Esophagus muscularis mucosa (tissue), 4 donors: ENCODE data around the gene CYBA. TPM values are rescaled to one million over a fixed set of nuclear protein-coding genes. Genes with fewer than 3 reads are reported as not detected.
"Not testable (repeated sequence)": the region's sequence is repeated elsewhere in the genome, so short reads cannot be mapped to it uniquely, and the experiment has no call there.

ENCODE experiments used
- DNase-seq: peaks from one replicate; pipeline ENCODE4 v3.0.0-alpha.2; 2017; ENCODE audit errors: extremely low spot score
- H3K27ac ChIP-seq, 4 donors: fragments of 200-600 bp; sonication (generic); replicated peaks in 1 of 4; 1 replicate in 3 of 4; 2 replicates in 1 of 4; pipeline ENCODE4 v1.5.1; 2016 to 2019; ENCODE audit warnings: mild to moderate bottlenecking in 1 of 4
- H3K27me3 ChIP-seq, 4 donors: fragments of 200-600 bp; sonication (generic); one replicate each; pipeline versions ENCODE4 v1.5.1 to v1.6.0; 2016 to 2019
- H3K36me3 ChIP-seq, 4 donors: fragments of 200-600 bp; sonication (generic); one replicate each; pipeline ENCODE4 v1.5.1; 2016 to 2019
- H3K4me1 ChIP-seq, 4 donors: fragments of 200-600 bp; sonication (generic); one replicate each; pipeline ENCODE4 v1.5.1; 2016 to 2019
- H3K4me3 ChIP-seq, 4 donors: fragments of 200-600 bp; sonication (generic); 1 replicate in 2 of 4; 2 replicates in 2 of 4; pipeline ENCODE4 v1.5.1; 2016 to 2019; ENCODE audit warnings: mild to moderate bottlenecking in 4 of 4, moderate library complexity in 1 of 4
- H3K9me3 ChIP-seq, 4 donors: fragments of 200-600 bp; sonication (generic); 1 replicate in 3 of 4; 2 replicates in 1 of 4; pipeline ENCODE4 v1.5.1; 2016 to 2019
- CTCF ChIP-seq, 3 experiments: fragments of 200-600 bp in 2 of 3; fragments of 450-650 bp in 1 of 3; sonication (generic) in 2 of 3; IDR thresholded peaks; one replicate each; pipeline ENCODE4 v1.5.1; 2017 to 2019; ENCODE audit warnings: antibody characterized with exemption in 3 of 3, mild to moderate bottlenecking in 2 of 3, moderate library complexity in 1 of 3
- EP300 ChIP-seq: sonication (generic); formaldehyde crosslinking; IDR thresholded peaks from one replicate; pipeline ENCODE4 v1.6.1; 2017; ENCODE audit warnings: antibody characterized with exemption
- POLR2A ChIP-seq: fragments of 450-650 bp; IDR thresholded peaks from one replicate; pipeline ENCODE4 v1.6.1; 2017; ENCODE audit warnings: antibody characterized with exemption, moderate library complexity, mild to moderate bottlenecking, low read depth
- POLR2AphosphoS5 ChIP-seq, 2 donors: sonication (generic); formaldehyde crosslinking; IDR thresholded peaks; one replicate each; pipeline ENCODE4 v1.6.1; 2017; ENCODE audit warnings: antibody characterized with exemption in 2 of 2
- WGBS: methylation state at CpG from one replicate; pipeline ENCODE4 v1.1.5; 2018; 5-methylcytosine and 5-hydroxymethylcytosine counted together
- intact Hi-C: fragments of 100-400 bp; cut with DNase I; formaldehyde crosslinking; loops from one replicate; pipeline ENCODE4 v1.15.1; 2023
- total RNA-seq, 4 donors: library from RNA; depleted of rRNA; stranded (reverse); fragments of >200 nt; gene quantifications; one replicate each; pipeline versions ENCODE4 v1.1.0 to v1.2.1, GENCODE V29; 2016

Gene CYBA
- total RNA-seq, 4 donors from 2014 or later, result 46.5 to 156 (median 99.2) TPM

GRCh38 chr16:88671806-88672205 lies 21.0 kb upstream of the CYBA start:
- Histone ChIP-seq H3K4me3 (no peak overlapping the region), H3K27ac (no peak overlapping the region), H3K9me3 (no peaks in the 10 kb centered on the region), H3K27me3 (no peaks in the 10 kb centered on the region), H3K36me3 (peaks cover 0 to 11% (median 4%) of the 10 kb centered on the region in 4 donors), H3K4me1 (peaks cover 0 to 26% (median 0%) of the 10 kb centered on the region in 4 donors)
- 85% methylated on average over 3 of the region's 23 CpGs for WGBS
- intact Hi-C loops, result no loop called here
- DNase-seq, result no peak
- no peak for TF ChIP-seq EP300
- no peak for TF ChIP-seq POLR2AphosphoS5 (IDR thresholded peaks at IDR 0.05)
- TF ChIP-seq POLR2A, result no peak
- no peak for TF ChIP-seq CTCF (IDR thresholded peaks at IDR 0.05)

GRCh38 chr16:88669980-88670379 lies 19.1 kb upstream of the CYBA start:
- H3K9me3 ChIP-seq, result no peaks in the 10 kb centered on the region
- no peaks in the 10 kb centered on the region for H3K27me3 ChIP-seq
- 85% methylated on average over 9 of the region's 10 CpGs for WGBS
- no peak overlapping the region for H3K4me3 ChIP-seq
- H3K27ac ChIP-seq, result no peak overlapping the region
- intact Hi-C loops, result no loop called here
- peaks cover 0 to 11% (median 4%) of the 10 kb centered on the region in 4 donors for H3K36me3 ChIP-seq
- DNase-seq, result no peak
- TF ChIP-seq POLR2AphosphoS5 (IDR thresholded peaks at IDR 0.05) (no peak), CTCF (IDR thresholded peaks at IDR 0.05) (no peak), POLR2A (no peak), EP300 (no peak)
- H3K4me1 ChIP-seq, result peaks cover 0 to 22% (median 0%) of the 10 kb centered on the region in 4 donors

- H3K4me3 ChIP-seq, DNase-seq, H3K27me3 ChIP-seq, H3K27ac ChIP-seq, intact Hi-C loops, H3K9me3 ChIP-seq: not testable (repeated sequence)
- peaks cover 0 to 20% (median 0%) of the 10 kb centered on the region in 4 donors for H3K4me1 ChIP-seq
- peaks cover 0 to 11% (median 2%) of the 10 kb centered on the region in 4 donors for H3K36me3 ChIP-seq
- 94% methylated on average over 8 of the region's 8 CpGs for WGBS
These were observed 18.6 kb upstream of the CYBA start for GRCh38 chr16:88669493-88669892.

- intact Hi-C loops, result no loop called here
- TF ChIP-seq EP300 (no peak), CTCF (IDR thresholded peaks at IDR 0.05) (no peak), POLR2A (no peak), POLR2AphosphoS5 (IDR thresholded peaks at IDR 0.05) (no peak)
- Histone ChIP-seq H3K27me3 (no peaks in the 10 kb centered on the region), H3K27ac (no peak overlapping the region), H3K9me3 (no peaks in the 10 kb centered on the region), H3K4me3 (no peak overlapping the region), H3K4me1 (peaks cover 9 to 15% (median 9%) of the 10 kb centered on the region in 4 donors), H3K36me3 (peaks cover 0 to 5% (median 0%) of the 10 kb centered on the region in 4 donors)
- DNase-seq, result no peak
- WGBS, result 78% methylated on average over 4 of the region's 5 CpGs
These were observed 16.6 kb upstream of the CYBA start for GRCh38 chr16:88667461-88667860.

GRCh38 chr16:88665570-88665969 lies 14.7 kb upstream of the CYBA start:
- TF ChIP-seq EP300 (no peak), POLR2A (no peak), POLR2AphosphoS5 (IDR thresholded peaks at IDR 0.05) (no peak), CTCF (IDR thresholded peaks at IDR 0.05) (no peak)
- WGBS, result 81% methylated on average over 3 of the region's 3 CpGs
- Histone ChIP-seq H3K4me1 (peaks cover 16 to 26% (median 22%) of the 10 kb centered on the region in 4 donors), H3K27ac (no peak overlapping the region), H3K27me3 (no peaks in the 10 kb centered on the region), H3K36me3 (peaks cover 0 to 5% (median 0%) of the 10 kb centered on the region in 4 donors), H3K9me3 (no peaks in the 10 kb centered on the region), H3K4me3 (no peak overlapping the region)
- no peak for DNase-seq
- intact Hi-C loops, result no loop called here
